A673 (cell line): ENCODE results near the gene DDX50.

Experiments used
- EZH2 ChIP-seq: fragments of 200-600 bp; sonication (generic); IDR thresholded peaks from 2 replicates; pipeline ENCODE4 v1.6.1; 2017; ENCODE audit warnings: borderline replicate concordance, low read depth, mild to moderate bottlenecking, mixed read lengths, antibody characterized with exemption, low read length; ENCODE audit not compliant: poor library complexity, severe bottlenecking
- TF ChIP-seq, protein P1 (sequence below): fragments of 300-800, 200-600 bp; sonication (generic); conservative IDR thresholded peaks from 2 replicates; pipeline ENCODE4 v1.5.1; 2017; ENCODE audit warnings: low read depth, mild to moderate bottlenecking, antibody characterized with exemption, low read length, moderate library complexity, mixed read lengths

DNA sequence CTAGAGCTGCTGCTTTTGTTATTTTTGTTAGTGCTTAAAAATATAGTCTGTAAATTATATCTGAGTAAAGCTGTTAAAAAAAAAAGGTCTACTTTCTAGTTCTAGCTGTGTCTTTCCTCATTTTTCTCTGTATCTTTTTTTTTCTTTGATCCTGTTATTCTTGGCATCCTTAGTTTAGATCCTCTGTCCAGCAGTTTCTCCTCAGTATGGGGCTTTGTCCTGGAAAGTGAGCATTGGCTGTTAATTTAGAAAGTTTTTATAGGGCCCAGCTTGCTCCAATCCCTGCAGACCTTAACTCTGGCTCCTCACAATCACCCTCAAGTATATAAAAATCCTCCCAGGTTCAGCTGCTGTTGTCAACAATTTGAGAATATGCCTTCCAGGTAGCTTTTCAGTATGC lies 23.5 kb downstream of the DDX50 start:
- TF ChIP-seq, protein P1, sequence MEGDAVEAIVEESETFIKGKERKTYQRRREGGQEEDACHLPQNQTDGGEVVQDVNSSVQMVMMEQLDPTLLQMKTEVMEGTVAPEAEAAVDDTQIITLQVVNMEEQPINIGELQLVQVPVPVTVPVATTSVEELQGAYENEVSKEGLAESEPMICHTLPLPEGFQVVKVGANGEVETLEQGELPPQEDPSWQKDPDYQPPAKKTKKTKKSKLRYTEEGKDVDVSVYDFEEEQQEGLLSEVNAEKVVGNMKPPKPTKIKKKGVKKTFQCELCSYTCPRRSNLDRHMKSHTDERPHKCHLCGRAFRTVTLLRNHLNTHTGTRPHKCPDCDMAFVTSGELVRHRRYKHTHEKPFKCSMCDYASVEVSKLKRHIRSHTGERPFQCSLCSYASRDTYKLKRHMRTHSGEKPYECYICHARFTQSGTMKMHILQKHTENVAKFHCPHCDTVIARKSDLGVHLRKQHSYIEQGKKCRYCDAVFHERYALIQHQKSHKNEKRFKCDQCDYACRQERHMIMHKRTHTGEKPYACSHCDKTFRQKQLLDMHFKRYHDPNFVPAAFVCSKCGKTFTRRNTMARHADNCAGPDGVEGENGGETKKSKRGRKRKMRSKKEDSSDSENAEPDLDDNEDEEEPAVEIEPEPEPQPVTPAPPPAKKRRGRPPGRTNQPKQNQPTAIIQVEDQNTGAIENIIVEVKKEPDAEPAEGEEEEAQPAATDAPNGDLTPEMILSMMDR: no peak
- no peak for TF ChIP-seq EZH2
